ENCODE data around the gene POLK. TPM values are rescaled to one million over a fixed set of nuclear protein-coding genes. Genes with fewer than 3 reads are reported as not detected.
"Not testable (repeated sequence)": the region's sequence is repeated elsewhere in the genome, so short reads cannot be mapped to it uniquely, and the experiment has no call there.

Gene POLK
- total and polyA plus RNA-seq, 7 experiments from 2014 or later, result 16.7 to 36.6 (median 23.0) TPM

DNA sequence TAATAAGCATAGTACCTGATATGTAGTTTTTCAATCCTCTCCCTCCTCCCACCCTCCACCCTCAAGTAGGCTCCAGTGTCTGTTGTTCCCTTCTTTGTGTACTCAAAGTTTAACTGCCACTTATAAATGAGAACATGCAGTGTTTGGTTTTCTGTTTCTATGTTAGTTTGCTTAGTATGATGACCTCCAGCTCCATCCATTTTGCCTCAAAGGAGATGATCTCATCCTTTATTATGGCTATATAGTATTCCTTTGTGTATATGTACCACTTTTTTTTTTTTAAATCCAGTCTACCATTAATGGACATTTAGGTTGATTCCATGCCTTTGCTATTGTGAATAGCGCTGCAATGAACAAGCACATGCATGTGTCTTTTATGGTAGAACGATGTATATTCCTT is 20.5 kb downstream of the POLK start:
- ChIA-PET POLR2A (no interaction called here), CTCF (no interaction called here)
- H3K27ac ChIP-seq (ENCODE audit: low read depth, low read length), result no peak overlapping the region
- no peaks in the 10 kb centered on the region for H3K4me1 ChIP-seq (ENCODE audit: control insufficient read depth in 2 of 2, insufficient read depth in 2 of 2, low read length in 2 of 2)
- no peaks in the 10 kb centered on the region for H3K9me3 ChIP-seq (ENCODE audit: control insufficient read depth in 2 of 3, low read length in 3 of 3)
- H3K4me1 Mint-ChIP-seq, result peaks cover 8 to 37% (median 27%) of the 10 kb centered on the region in 7 donors
- ATAC-seq, result no peak
- peaks cover 7 to 29% (median 15%) of the 10 kb centered on the region in 11 donors for H3K9me3 Mint-ChIP-seq
- H3K27me3 ChIP-seq (ENCODE audit: control insufficient read depth in 2 of 2, insufficient read depth in 2 of 2, low read length in 2 of 2), result no peaks in the 10 kb centered on the region
- intact Hi-C loops (cut with micrococcal nuclease), result no loop called here
- no peaks in the 10 kb centered on the region for H3K27me3 Mint-ChIP-seq
- H3K4me3 Mint-ChIP-seq, result no peak overlapping the region
- H3K4me3 ChIP-seq (ENCODE audit: low read length), result no peak overlapping the region
- peaks cover 17 to 50% (median 41%) of the 10 kb centered on the region in 5 donors for H3K36me3 Mint-ChIP-seq
- no peak for DNase-seq
- H3K36me3 ChIP-seq (ENCODE audit: control insufficient read depth in 2 of 3, insufficient read depth in 3 of 3, low read length in 3 of 3), result no peaks in the 10 kb centered on the region
- no peak overlapping the region for H3K27ac Mint-ChIP-seq

DNA sequence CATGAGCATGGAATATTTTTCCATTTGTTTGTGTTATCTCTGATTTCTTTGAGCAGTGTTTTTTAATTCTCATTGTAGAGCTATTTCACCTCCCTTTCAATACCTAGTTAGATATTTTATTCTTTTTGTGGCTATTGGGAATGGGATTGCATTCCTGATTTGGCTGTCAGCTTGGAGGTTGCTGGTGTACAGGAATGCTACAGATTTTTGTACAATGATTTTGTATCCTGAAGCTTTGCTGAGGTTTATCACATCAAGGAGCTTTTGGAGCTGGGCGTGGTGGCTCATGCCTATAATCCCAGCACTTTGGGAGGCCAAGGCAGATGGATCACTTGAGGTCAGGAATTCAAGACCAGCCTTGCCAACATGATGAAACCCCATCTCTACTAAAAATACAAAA is 22.0 kb downstream of the POLK start:
- Mint-ChIP-seq H3K36me3 (peaks cover 17 to 53% (median 41%) of the 10 kb centered on the region in 5 donors), H3K4me1 (peaks cover 10 to 41% (median 30%) of the 10 kb centered on the region in 7 donors), H3K9me3 (peaks cover 7 to 29% (median 15%) of the 10 kb centered on the region in 11 donors)
- H3K4me3 ChIP-seq (ENCODE audit: low read length); H3K27me3 ChIP-seq (ENCODE audit: control insufficient read depth in 2 of 2, insufficient read depth in 2 of 2, low read length in 2 of 2); H3K4me1 ChIP-seq (ENCODE audit: control insufficient read depth in 2 of 2, insufficient read depth in 2 of 2, low read length in 2 of 2); CTCF ChIA-PET; H3K4me3 Mint-ChIP-seq; H3K9me3 ChIP-seq (ENCODE audit: control insufficient read depth in 2 of 3, low read length in 3 of 3); H3K27ac Mint-ChIP-seq; DNase-seq; H3K27me3 Mint-ChIP-seq; ATAC-seq; intact Hi-C loops (cut with micrococcal nuclease); H3K27ac ChIP-seq (ENCODE audit: low read depth, low read length); H3K36me3 ChIP-seq (ENCODE audit: control insufficient read depth in 2 of 3, insufficient read depth in 3 of 3, low read length in 3 of 3): not testable (repeated sequence)
- POLR2A ChIA-PET, result interaction anchor here (0.8 kb wide), 1 partner anchor 25 kb away, joined by 3 read pairs; no protein-coding TSS in a partner anchor

GRCh38 chr5:75534734-75535133 is 23.0 kb downstream of the POLK start:
- no peaks in the 10 kb centered on the region for H3K27me3 Mint-ChIP-seq
- ATAC-seq (no peak), DNase-seq (no peak)
- no peak overlapping the region for H3K27ac Mint-ChIP-seq
- H3K9me3 Mint-ChIP-seq, result peaks cover 7 to 26% (median 15%) of the 10 kb centered on the region in 11 donors
- Histone ChIP-seq H3K27me3 (ENCODE audit: control insufficient read depth in 2 of 2, insufficient read depth in 2 of 2, low read length in 2 of 2) (no peaks in the 10 kb centered on the region), H3K27ac (ENCODE audit: low read depth, low read length) (no peak overlapping the region), H3K4me3 (ENCODE audit: low read length) (no peak overlapping the region), H3K4me1 (ENCODE audit: control insufficient read depth in 2 of 2, insufficient read depth in 2 of 2, low read length in 2 of 2) (no peaks in the 10 kb centered on the region), H3K36me3 (ENCODE audit: control insufficient read depth in 2 of 3, insufficient read depth in 3 of 3, low read length in 3 of 3) (no peaks in the 10 kb centered on the region), H3K9me3 (ENCODE audit: control insufficient read depth in 2 of 3, low read length in 3 of 3) (no peaks in the 10 kb centered on the region)
- peaks cover 10 to 35% (median 24%) of the 10 kb centered on the region in 7 donors for H3K4me1 Mint-ChIP-seq
- ChIA-PET POLR2A (no interaction called here), CTCF (no interaction called here)
- H3K36me3 Mint-ChIP-seq, result peaks cover 17 to 57% (median 43%) of the 10 kb centered on the region in 5 donors
- intact Hi-C loops (cut with micrococcal nuclease), result no loop called here
- H3K4me3 Mint-ChIP-seq, result no peak overlapping the region

DNA sequence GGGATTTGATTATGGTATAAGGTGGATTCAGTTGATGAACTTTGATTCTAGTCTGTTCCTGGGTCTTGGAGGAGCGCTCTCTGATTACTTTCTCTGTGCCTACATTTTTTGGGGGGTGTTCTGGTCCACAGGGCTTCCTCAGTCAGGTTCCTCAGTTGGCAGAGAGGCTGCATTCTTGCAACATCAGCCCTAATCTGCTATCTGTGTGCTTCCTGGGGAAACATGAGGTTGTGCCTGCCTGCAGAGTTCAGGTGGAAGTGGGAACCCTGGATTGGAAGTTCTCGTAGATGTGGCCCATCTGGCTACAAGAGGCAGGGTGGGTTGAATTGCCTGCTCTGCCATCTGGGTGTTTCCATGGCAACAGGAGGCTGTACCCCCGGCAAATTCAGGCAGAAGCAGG is 24.5 kb downstream of the POLK start:
- POLR2A ChIA-PET, result no interaction called here
- ATAC-seq (no peak), DNase-seq (no peak)
- Mint-ChIP-seq H3K4me3 (peak overlapping the region in 2 of 10 donors; percentile 22 to 41), H3K27ac (no peak overlapping the region), H3K27me3 (no peaks in the 10 kb centered on the region), H3K9me3 (peaks cover 7 to 26% (median 15%) of the 10 kb centered on the region in 11 donors), H3K36me3 (peaks cover 17 to 59% (median 43%) of the 10 kb centered on the region in 5 donors), H3K4me1 (peaks cover 10 to 33% (median 22%) of the 10 kb centered on the region in 7 donors)
- Histone ChIP-seq H3K9me3 (ENCODE audit: control insufficient read depth in 2 of 3, low read length in 3 of 3) (no peaks in the 10 kb centered on the region), H3K27me3 (ENCODE audit: control insufficient read depth in 2 of 2, insufficient read depth in 2 of 2, low read length in 2 of 2) (no peaks in the 10 kb centered on the region), H3K36me3 (ENCODE audit: control insufficient read depth in 2 of 3, insufficient read depth in 3 of 3, low read length in 3 of 3) (no peaks in the 10 kb centered on the region), H3K27ac (ENCODE audit: low read depth, low read length) (no peak overlapping the region), H3K4me1 (ENCODE audit: control insufficient read depth in 2 of 2, insufficient read depth in 2 of 2, low read length in 2 of 2) (no peaks in the 10 kb centered on the region), H3K4me3 (ENCODE audit: low read length) (no peak overlapping the region)
- CTCF ChIA-PET, result interaction anchor here (0.6 kb wide), 1 partner anchor 100 kb away, joined by 3 read pairs; no protein-coding TSS in a partner anchor
- intact Hi-C loops (cut with micrococcal nuclease), result no loop called here

- Mint-ChIP-seq H3K4me1 (peaks cover 10 to 33% (median 22%) of the 10 kb centered on the region in 7 donors), H3K9me3 (peaks cover 7 to 25% (median 15%) of the 10 kb centered on the region in 11 donors), H3K27me3 (no peaks in the 10 kb centered on the region), H3K27ac (no peak overlapping the region), H3K36me3 (peaks cover 17 to 57% (median 41%) of the 10 kb centered on the region in 5 donors), H3K4me3 (no peak overlapping the region)
- intact Hi-C loops (cut with micrococcal nuclease), result no loop called here
- no peak overlapping the region for H3K4me3 ChIP-seq (ENCODE audit: low read length)
- H3K36me3 ChIP-seq (ENCODE audit: control insufficient read depth in 2 of 3, insufficient read depth in 3 of 3, low read length in 3 of 3), result no peaks in the 10 kb centered on the region
- no peak for DNase-seq
- ChIA-PET POLR2A (no interaction called here), CTCF (no interaction called here)
- ATAC-seq, result no peak
- H3K27me3 ChIP-seq (ENCODE audit: control insufficient read depth in 2 of 2, insufficient read depth in 2 of 2, low read length in 2 of 2), result no peaks in the 10 kb centered on the region
- H3K9me3 ChIP-seq (ENCODE audit: control insufficient read depth in 2 of 3, low read length in 3 of 3), result no peaks in the 10 kb centered on the region
- H3K4me1 ChIP-seq (ENCODE audit: control insufficient read depth in 2 of 2, insufficient read depth in 2 of 2, low read length in 2 of 2), result no peaks in the 10 kb centered on the region
- no peak overlapping the region for H3K27ac ChIP-seq (ENCODE audit: low read depth, low read length)
Measured at GRCh38 chr5:75536694-75537360, 25.1 kb downstream of the POLK start.

- H3K36me3 Mint-ChIP-seq, result peaks cover 17 to 45% (median 30%) of the 10 kb centered on the region in 5 donors
- ATAC-seq (no peak), DNase-seq (no peak)
- peaks cover 10 to 29% (median 19%) of the 10 kb centered on the region in 7 donors for H3K4me1 Mint-ChIP-seq
- intact Hi-C loops (cut with micrococcal nuclease), result no loop called here
- no peaks in the 10 kb centered on the region for H3K27me3 Mint-ChIP-seq
- H3K4me3 Mint-ChIP-seq, result no peak overlapping the region
- Histone ChIP-seq H3K4me1 (ENCODE audit: control insufficient read depth in 2 of 2, insufficient read depth in 2 of 2, low read length in 2 of 2) (no peaks in the 10 kb centered on the region), H3K4me3 (ENCODE audit: low read length) (no peak overlapping the region), H3K9me3 (ENCODE audit: control insufficient read depth in 2 of 3, low read length in 3 of 3) (no peaks in the 10 kb centered on the region), H3K36me3 (ENCODE audit: control insufficient read depth in 2 of 3, insufficient read depth in 3 of 3, low read length in 3 of 3) (no peaks in the 10 kb centered on the region), H3K27ac (ENCODE audit: low read depth, low read length) (no peak overlapping the region), H3K27me3 (ENCODE audit: control insufficient read depth in 2 of 2, insufficient read depth in 2 of 2, low read length in 2 of 2) (no peaks in the 10 kb centered on the region)
- H3K9me3 Mint-ChIP-seq, result peaks cover 7 to 23% (median 12%) of the 10 kb centered on the region in 11 donors
- ChIA-PET POLR2A (no interaction called here), CTCF (interaction anchor here (0.7 kb wide), 1 partner anchor 929 kb away, joined by 3 read pairs; no protein-coding TSS in a partner anchor)
- peak overlapping the region in 1 of 9 donors; percentile 3 for H3K27ac Mint-ChIP-seq
Measured at GRCh38 chr5:75538211-75538610, 26.5 kb downstream of the POLK start.

- no peak overlapping the region for H3K27ac Mint-ChIP-seq
- Histone ChIP-seq H3K4me3 (ENCODE audit: low read length) (no peak overlapping the region), H3K36me3 (ENCODE audit: control insufficient read depth in 2 of 3, insufficient read depth in 3 of 3, low read length in 3 of 3) (no peaks in the 10 kb centered on the region), H3K27ac (ENCODE audit: low read depth, low read length) (no peak overlapping the region), H3K4me1 (ENCODE audit: control insufficient read depth in 2 of 2, insufficient read depth in 2 of 2, low read length in 2 of 2) (no peaks in the 10 kb centered on the region), H3K27me3 (ENCODE audit: control insufficient read depth in 2 of 2, insufficient read depth in 2 of 2, low read length in 2 of 2) (no peaks in the 10 kb centered on the region), H3K9me3 (ENCODE audit: control insufficient read depth in 2 of 3, low read length in 3 of 3) (no peaks in the 10 kb centered on the region)
- peaks cover 0 to 35% (median 19%) of the 10 kb centered on the region in 5 donors for H3K36me3 Mint-ChIP-seq
- intact Hi-C loops (cut with micrococcal nuclease), result no loop called here
- POLR2A ChIA-PET, result no interaction called here
- DNase-seq, result no peak
- no peak for ATAC-seq
- CTCF ChIA-PET, result no interaction called here
- no peak overlapping the region for H3K4me3 Mint-ChIP-seq
- H3K4me1 Mint-ChIP-seq, result peaks cover 0 to 6% (median 0%) of the 10 kb centered on the region in 7 donors
- no peaks in the 10 kb centered on the region for H3K27me3 Mint-ChIP-seq
- peaks cover 0 to 2% (median 0%) of the 10 kb centered on the region in 11 donors for H3K9me3 Mint-ChIP-seq
Measured at GRCh38 chr5:75545131-75545530, 33.4 kb downstream of the POLK start.

Measured in naive thymus-derived CD4-positive, alpha-beta T cell (primary cell).